GM23338 (cell line): ENCODE measurements around the gene TBL1XR1. TPM values are rescaled to one million over a fixed set of nuclear protein-coding genes. Genes with fewer than 3 reads are reported as not detected.

Source experiments
- ATAC-seq: fragments of 200-7000 bp; cut with Tn5 transposase; 3 replicates; pipeline ENCODE4 v1.9.1; 2020
- DNase-seq: peaks from one replicate; pipeline ENCODE4 v3.0.0-alpha.2; 2015; ENCODE audit warnings: low spot score
- H2AFZ ChIP-seq: fragments of 200-600 bp; sonication (generic); 2 replicates; pipeline ENCODE4 v1.8.0; 2016; ENCODE audit warnings: antibody characterized with exemption, mild to moderate bottlenecking, moderate library complexity
- H3F3A ChIP-seq: fragments of 200-600 bp; sonication (generic); replicated peaks from 2 replicates; pipeline ENCODE4 v1.8.0; 2017; ENCODE audit warnings: antibody characterized with exemption, mixed run types, low read depth
- H3K27ac ChIP-seq: fragments of 200-600 bp; sonication (generic); 2 replicates; pipeline ENCODE4 v1.6.1; 2016; ENCODE audit warnings: low read depth
- H3K27me3 ChIP-seq: fragments of 200-600 bp; sonication (generic); 2 replicates; pipeline ENCODE4 v1.8.0; 2016; ENCODE audit warnings: mild to moderate bottlenecking, mixed run types, moderate library complexity; ENCODE audit not compliant: insufficient read depth
- H3K36me3 ChIP-seq: fragments of 200-600 bp; sonication (generic); 2 replicates; pipeline ENCODE4 v1.8.0; 2016; ENCODE audit warnings: mild to moderate bottlenecking; ENCODE audit not compliant: insufficient read depth
- H3K4me1 ChIP-seq: fragments of 200-600 bp; sonication (generic); 2 replicates; pipeline ENCODE4 v1.8.0; 2016; ENCODE audit warnings: mild to moderate bottlenecking, moderate library complexity; ENCODE audit not compliant: insufficient read depth
- H3K4me2 ChIP-seq: fragments of 200-600 bp; sonication (generic); 2 replicates; pipeline ENCODE4 v1.7.1; 2017; ENCODE audit warnings: mixed run types
- H3K4me3 ChIP-seq: fragments of 200-600 bp; sonication (generic); 2 replicates; pipeline ENCODE4 v1.6.1; 2016; ENCODE audit warnings: mixed run types
- H3K79me2 ChIP-seq: fragments of 200-600 bp; sonication (generic); replicated peaks from 2 replicates; pipeline ENCODE4 v1.8.0; 2017; ENCODE audit warnings: mild to moderate bottlenecking; ENCODE audit not compliant: insufficient read depth
- H3K9me2 ChIP-seq: fragments of 200-600 bp; sonication (generic); 2 replicates; pipeline ENCODE4 v1.8.0; 2017; ENCODE audit not compliant: insufficient read depth
- H4K20me1 ChIP-seq: fragments of 200-600 bp; sonication (generic); replicated peaks from 2 replicates; pipeline ENCODE4 v1.8.0; 2017; ENCODE audit warnings: mild to moderate bottlenecking; ENCODE audit not compliant: insufficient read depth
- H3K27ac Mint-ChIP-seq: 2 replicates; pipeline ENCODE4 v1.8.0; 2020; ENCODE audit warnings: inconsistent platforms, mild to moderate bottlenecking, moderate library complexity, mixed read lengths
- H3K27me3 Mint-ChIP-seq: 3 replicates; pipeline ENCODE4 v1.8.0; 2022; ENCODE audit warnings: low read depth, mild to moderate bottlenecking, moderate library complexity, mixed read lengths, inconsistent platforms; ENCODE audit not compliant: insufficient read depth, poor library complexity
- H3K36me3 Mint-ChIP-seq: 3 replicates; pipeline ENCODE4 v1.8.0; 2021; ENCODE audit warnings: low read depth, mild to moderate bottlenecking, inconsistent platforms, moderate library complexity, mixed read lengths
- H3K4me1 Mint-ChIP-seq: 3 replicates; pipeline ENCODE4 v1.8.0; 2020; ENCODE audit warnings: mild to moderate bottlenecking, inconsistent platforms, mixed read lengths
- H3K4me3 Mint-ChIP-seq: 3 replicates; pipeline ENCODE4 v1.8.0; 2021; ENCODE audit warnings: moderate library complexity, mild to moderate bottlenecking, inconsistent platforms, mixed read lengths
- H3K9me3 Mint-ChIP-seq: 3 replicates; pipeline ENCODE4 v1.8.0; 2020; ENCODE audit warnings: moderate library complexity, mild to moderate bottlenecking, inconsistent platforms, mixed read lengths
- CREB1 ChIP-seq: fragments of 250-450 bp; sonication (Bioruptor Pico); IDR thresholded peaks from 2 replicates; pipeline ENCODE4 v1.5.0; 2020; ENCODE audit warnings: low read depth, mild to moderate bottlenecking, moderate library complexity
- CTCF ChIP-seq, 2 experiments: fragments of 200-600 bp in 1 of 2; sonication (generic) in 1 of 2; conservative IDR thresholded peaks; 2 replicates each; pipeline versions ENCODE4 v1.5.1 to v1.6.1; 2016 to 2017; ENCODE audit warnings: antibody characterized with exemption in 2 of 2, low read depth in 2 of 2, mild to moderate bottlenecking in 2 of 2, moderate library complexity in 1 of 2
- ETS1 ChIP-seq: IDR thresholded peaks from 2 replicates; pipeline ENCODE4 v1.6.1; 2016; ENCODE audit warnings: antibody characterized with exemption
- EZH2 ChIP-seq: fragments of 200-600 bp; sonication (generic); IDR thresholded peaks from one replicate; pipeline ENCODE4 v1.8.0; 2017; ENCODE audit warnings: antibody characterized with exemption, mild to moderate bottlenecking, low read depth; ENCODE audit not compliant: unreplicated experiment
- JUNB ChIP-seq: IDR thresholded peaks from one replicate; pipeline ENCODE4 v1.6.1; 2016; ENCODE audit warnings: antibody characterized with exemption; ENCODE audit not compliant: unreplicated experiment
- POLR2AphosphoS5 ChIP-seq: IDR thresholded peaks from 2 replicates; pipeline ENCODE4 v1.6.1; 2016; ENCODE audit warnings: antibody characterized with exemption, low read depth
- REST ChIP-seq: IDR thresholded peaks from one replicate; pipeline ENCODE4 v1.6.1; 2018; ENCODE audit warnings: antibody characterized with exemption; ENCODE audit not compliant: unreplicated experiment
- ZNF114 ChIP-seq: fragments of 250-450 bp; sonication (Bioruptor Pico); IDR thresholded peaks from 2 replicates; pipeline ENCODE4 v1.5.0; 2020; ENCODE audit warnings: mild to moderate bottlenecking, moderate library complexity
- ZNF331 ChIP-seq: fragments of 250-450 bp; sonication (Bioruptor Pico); IDR thresholded peaks from 2 replicates; pipeline ENCODE4 v1.5.0; 2020; ENCODE audit warnings: low read depth, mild to moderate bottlenecking, moderate library complexity
- polyA plus RNA-seq: library from polyadenylated mRNA; unstranded; fragments of >200 nt; fragmentation: Nextera tagmentation; extraction: Ambion mirVana; gene quantifications from 2 replicates; pipeline ENCODE4 v1.2.1, GENCODE V29; 2016
- total RNA-seq: library from RNA; depleted of rRNA; stranded (reverse); fragments of >200 nt; shearing (Covaris generic); gene quantifications from 2 replicates; pipeline ENCODE4 v1.2.3, GENCODE V29; 2014

The TBL1XR1 gene
- total and polyA plus RNA-seq, 2 experiments from 2014 or later, result 49.6 to 122 TPM

DNA sequence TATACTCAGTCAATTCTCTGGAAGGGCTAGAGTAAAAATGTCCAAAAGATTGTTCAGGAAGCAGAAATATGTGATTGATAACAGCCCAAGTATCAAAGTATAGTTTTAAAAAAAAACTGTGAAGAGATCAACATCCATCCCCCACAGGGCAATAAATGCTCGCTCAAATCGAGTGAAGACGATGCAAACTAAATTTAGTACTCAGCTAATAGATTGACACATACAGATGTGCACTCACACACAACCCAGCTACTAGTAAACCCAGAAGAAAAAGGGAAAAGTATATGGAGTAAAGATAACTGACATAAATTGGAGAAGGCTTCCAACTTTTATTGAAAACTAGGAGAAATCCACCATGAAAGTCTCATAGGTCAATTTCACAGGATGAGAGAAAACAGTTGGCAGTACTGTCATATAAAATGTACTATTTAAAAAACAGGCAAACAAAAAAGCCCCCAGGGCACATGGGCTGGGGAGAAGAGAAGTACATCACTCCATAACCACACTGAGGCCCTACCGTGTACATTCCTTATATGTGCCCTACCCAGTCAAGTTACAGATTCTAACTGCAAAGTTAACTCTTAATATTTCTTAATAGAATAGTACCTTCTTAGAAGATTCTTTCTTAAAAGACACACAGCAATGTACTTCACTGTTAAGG lies 125.7 kb downstream of the TBL1XR1 start:
- no peak for DNase-seq
- H2AFZ ChIP-seq, result no peak overlapping the region
- H3K4me1 Mint-ChIP-seq, result peaks cover 43% of the 10 kb centered on the region
- H3F3A ChIP-seq, result no peaks in the 10 kb centered on the region
- H3K79me2 ChIP-seq, result peaks cover 100% of the 10 kb centered on the region
- no peak overlapping the region for H3K27ac ChIP-seq
- peaks cover 7% of the 10 kb centered on the region for H3K27me3 Mint-ChIP-seq
- no peak overlapping the region for H3K4me2 ChIP-seq
- H3K27me3 ChIP-seq, result no peaks in the 10 kb centered on the region
- H3K36me3 Mint-ChIP-seq, result peaks cover 19% of the 10 kb centered on the region; the same call in 2 of the 3 replicates
- no peak for TF ChIP-seq ZNF114 (CRISPR knock-in tag)
- no peak for TF ChIP-seq REST
- TF ChIP-seq JUNB, result no peak
- no peak for TF ChIP-seq ETS1
- TF ChIP-seq EZH2, result no peak
- no peaks in the 10 kb centered on the region; the same call in 2 of the 3 replicates for H3K9me3 Mint-ChIP-seq
- H3K4me3 Mint-ChIP-seq, result no peak overlapping the region
- H3K36me3 ChIP-seq, result no peaks in the 10 kb centered on the region
- H3K4me1 ChIP-seq, result peaks cover 48% of the 10 kb centered on the region
- no peaks in the 10 kb centered on the region for H3K9me2 ChIP-seq
- H3K27ac Mint-ChIP-seq, result peak overlapping the region; percentile 46
- peaks cover 51% of the 10 kb centered on the region for H4K20me1 ChIP-seq
- no peak for ATAC-seq
- H3K4me3 ChIP-seq, result no peak overlapping the region

DNA sequence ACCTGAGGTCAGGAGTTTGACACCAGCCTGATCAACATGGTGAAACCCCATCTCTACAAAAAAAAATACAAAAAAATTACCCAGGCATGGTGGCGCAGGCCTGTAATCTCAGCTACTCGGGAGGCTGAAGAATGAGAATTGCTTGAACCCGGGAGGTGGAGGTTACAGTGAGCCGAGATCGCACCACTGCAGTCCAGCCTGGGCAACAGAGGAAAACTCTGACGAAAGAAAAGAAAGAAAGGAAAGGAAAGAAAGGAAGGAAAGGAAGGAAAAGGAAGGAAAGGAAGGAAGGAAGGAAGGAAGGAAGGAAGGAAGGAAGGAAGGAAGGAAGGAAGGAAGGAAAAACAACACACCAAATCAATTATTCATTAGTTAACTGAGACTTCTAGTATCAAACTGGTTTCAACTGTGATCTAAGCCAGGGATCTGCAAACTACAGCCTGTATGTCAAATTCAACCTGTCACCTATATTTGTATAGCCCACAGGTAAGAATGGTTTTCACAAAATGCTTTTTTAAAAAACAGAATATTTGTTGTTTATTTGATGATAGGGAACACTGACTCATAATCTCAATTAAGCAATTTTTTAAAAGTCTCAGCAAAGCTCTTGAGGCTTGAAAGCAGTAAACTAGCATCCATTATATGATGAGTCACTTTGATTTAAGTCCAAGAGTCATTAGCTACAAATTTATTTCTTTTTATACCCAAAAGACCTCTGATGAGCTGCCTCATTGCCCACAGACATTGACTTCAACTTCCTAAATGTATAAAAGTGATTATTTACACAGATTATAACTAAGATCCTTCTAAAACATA lies 127.6 kb downstream of the TBL1XR1 start:
- Histone ChIP-seq H3K79me2 (peaks cover 100% of the 10 kb centered on the region), H3K4me1 (peaks cover 29% of the 10 kb centered on the region), H3K36me3 (no peaks in the 10 kb centered on the region), H3K9me2 (no peaks in the 10 kb centered on the region), H3K27ac (no peak overlapping the region), H4K20me1 (peaks cover 44% of the 10 kb centered on the region), H3K4me3 (no peak overlapping the region), H3F3A (no peaks in the 10 kb centered on the region), H3K4me2 (no peak overlapping the region), H2AFZ (no peak overlapping the region), H3K27me3 (no peaks in the 10 kb centered on the region)
- Mint-ChIP-seq H3K4me1 (peaks cover 33% of the 10 kb centered on the region), H3K27ac (no peak overlapping the region), H3K9me3 (no peaks in the 10 kb centered on the region; the same call in 2 of the 3 replicates), H3K36me3 (0 out of 3 replicates have a peak, but pooled peaks cover 4% of the 10 kb centered on the region), H3K27me3 (peaks cover 7% of the 10 kb centered on the region), H3K4me3 (no peak overlapping the region)
- no peak for ATAC-seq
- no peak for DNase-seq
- TF ChIP-seq CREB1 (no peak), POLR2AphosphoS5 (no peak), ZNF331 (CRISPR knock-in tag) (no peak), EZH2 (no peak), ZNF114 (CRISPR knock-in tag) (no peak), CTCF (conservative IDR thresholded peaks at IDR 0.05; ENCODE audit: low read depth in 2 of 2) (no peak)
